GM18526 (cell line): ENCODE data around the gene ECI2.

ENCODE experiments used
- POLR2A ChIP-seq: IDR thresholded peaks from 3 replicates; pipeline ENCODE4 v1.6.1; 2011; ENCODE audit not compliant: insufficient read length; ENCODE audit errors: extremely low read depth

ECI2 gene

GRCh38 chr6:4134841-4135664 is at the start of gene ECI2:
Gene ECI2, minus strand, starts transcription at chr6:4135575. Its CDS starts 15 bp downstream, at chr6:4135560.
- TF ChIP-seq POLR2A = peak; percentile 33

- TF ChIP-seq POLR2A = no peak
Measured at GRCh38 chr6:4180652-4181255, 45.4 kb upstream of the ECI2 start.

- no peak for TF ChIP-seq POLR2A
Measured at GRCh38 chr6:4179960-4180651, 44.7 kb upstream of the ECI2 start.

GRCh38 chr6:4178737-4179333 is 43.5 kb upstream of the ECI2 start:
- TF ChIP-seq POLR2A = no peak

- no peak for TF ChIP-seq POLR2A
Measured at GRCh38 chr6:4176907-4177306, 41.5 kb upstream of the ECI2 start.

GRCh38 chr6:4174042-4174441 is 38.7 kb upstream of the ECI2 start:
- no peak for TF ChIP-seq POLR2A

- TF ChIP-seq POLR2A = no peak
Measured at GRCh38 chr6:4172368-4172767, 37.0 kb upstream of the ECI2 start.

GRCh38 chr6:4170297-4170696 is 34.9 kb upstream of the ECI2 start:
- no peak for TF ChIP-seq POLR2A

- no peak for TF ChIP-seq POLR2A
Measured at GRCh38 chr6:4169028-4169789, 33.8 kb upstream of the ECI2 start.

- TF ChIP-seq POLR2A = no peak
Measured at GRCh38 chr6:4167833-4168232, 32.5 kb upstream of the ECI2 start.

GRCh38 chr6:4167123-4167522 is 31.7 kb upstream of the ECI2 start:
- TF ChIP-seq POLR2A = no peak

- no peak for TF ChIP-seq POLR2A
Measured at GRCh38 chr6:4164456-4164855, 29.1 kb upstream of the ECI2 start.

GRCh38 chr6:4164117-4164442 is 28.7 kb upstream of the ECI2 start:
- TF ChIP-seq POLR2A = no peak

GRCh38 chr6:4163408-4164116 is 28.2 kb upstream of the ECI2 start:
- TF ChIP-seq POLR2A = no peak
